Islet of Langerhans (tissue), 1 donor: ENCODE measurements around the gene JARID2.

Experiments used
- FAIRE-seq: peaks from one replicate; lab custom pipeline; 2011; peaks lifted over from hg19 to GRCh38; lab: Jason Lieb, UNC

JARID2 gene

GRCh38 chr6:15245361-15246216, at the start of gene JARID2:
Gene JARID2, plus strand, starts transcription at chr6:15246069. Its CDS starts 471 bp downstream, at chr6:15246540.
- no peak for FAIRE-seq

- no peak for FAIRE-seq
Observed at GRCh38 chr6:15200087-15200486, 45.8 kb upstream of the JARID2 start.

GRCh38 chr6:15205321-15205720, 40.5 kb upstream of the JARID2 start:
- FAIRE-seq: no peak

- FAIRE-seq: no peak
Observed at GRCh38 chr6:15206887-15207286, 39.0 kb upstream of the JARID2 start.

DNA sequence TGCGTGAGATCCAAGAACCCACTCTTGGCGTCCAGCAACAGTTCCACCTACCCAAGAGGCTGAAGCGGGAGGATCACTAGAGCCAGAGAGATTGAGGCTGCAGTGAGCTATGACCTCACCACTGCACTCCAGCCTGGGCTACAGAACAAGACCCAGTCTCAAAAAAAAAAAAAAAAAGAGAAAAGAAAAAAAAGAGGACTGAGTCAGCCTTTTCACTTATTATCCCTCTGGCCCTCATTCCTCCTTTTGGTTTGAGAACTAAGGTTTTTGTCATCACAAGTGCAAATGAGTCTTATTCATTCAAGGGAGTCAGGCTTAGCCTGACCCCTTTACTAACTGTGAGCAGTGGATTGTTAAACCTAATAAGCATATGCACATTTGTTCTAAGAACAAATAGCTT, 37.9 kb upstream of the JARID2 start:
- FAIRE-seq: no peak

GRCh38 chr6:15213838-15214400, 31.9 kb upstream of the JARID2 start:
- FAIRE-seq: no peak

- no peak for FAIRE-seq
Observed at GRCh38 chr6:15218401-15218800, 27.5 kb upstream of the JARID2 start.

- no peak for FAIRE-seq
Observed at GRCh38 chr6:15220062-15220461, 25.8 kb upstream of the JARID2 start.

DNA sequence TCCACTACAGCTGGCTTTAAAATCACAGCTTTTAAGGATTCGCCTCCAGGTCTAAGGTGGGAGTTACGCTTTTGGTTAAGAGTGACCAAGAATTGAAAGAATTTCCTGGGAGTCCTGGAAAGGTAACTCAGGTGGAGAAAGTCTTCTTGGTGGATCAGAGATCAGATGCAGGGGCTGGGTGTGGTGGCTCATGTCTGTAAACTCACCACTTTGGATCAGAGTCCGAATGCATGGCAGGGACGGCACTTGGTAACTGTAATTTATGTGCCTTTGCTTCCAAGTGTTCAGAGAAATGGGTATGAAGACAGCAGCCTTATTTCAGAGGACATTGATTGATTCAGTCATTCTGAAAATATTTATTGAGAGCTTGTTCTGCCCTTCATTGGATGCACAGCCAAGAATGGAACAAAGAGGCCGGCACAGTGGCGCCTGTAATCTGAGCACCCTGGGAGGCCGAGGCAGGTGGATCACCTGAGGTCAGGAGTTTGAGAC, 18.0 kb upstream of the JARID2 start:
- FAIRE-seq: no peak

GRCh38 chr6:15230827-15231226, 15.0 kb upstream of the JARID2 start:
- FAIRE-seq: no peak

- no peak for FAIRE-seq
Observed at GRCh38 chr6:15232836-15233510, 12.9 kb upstream of the JARID2 start.

GRCh38 chr6:15234068-15234758, 11.7 kb upstream of the JARID2 start:
- FAIRE-seq: no peak

DNA sequence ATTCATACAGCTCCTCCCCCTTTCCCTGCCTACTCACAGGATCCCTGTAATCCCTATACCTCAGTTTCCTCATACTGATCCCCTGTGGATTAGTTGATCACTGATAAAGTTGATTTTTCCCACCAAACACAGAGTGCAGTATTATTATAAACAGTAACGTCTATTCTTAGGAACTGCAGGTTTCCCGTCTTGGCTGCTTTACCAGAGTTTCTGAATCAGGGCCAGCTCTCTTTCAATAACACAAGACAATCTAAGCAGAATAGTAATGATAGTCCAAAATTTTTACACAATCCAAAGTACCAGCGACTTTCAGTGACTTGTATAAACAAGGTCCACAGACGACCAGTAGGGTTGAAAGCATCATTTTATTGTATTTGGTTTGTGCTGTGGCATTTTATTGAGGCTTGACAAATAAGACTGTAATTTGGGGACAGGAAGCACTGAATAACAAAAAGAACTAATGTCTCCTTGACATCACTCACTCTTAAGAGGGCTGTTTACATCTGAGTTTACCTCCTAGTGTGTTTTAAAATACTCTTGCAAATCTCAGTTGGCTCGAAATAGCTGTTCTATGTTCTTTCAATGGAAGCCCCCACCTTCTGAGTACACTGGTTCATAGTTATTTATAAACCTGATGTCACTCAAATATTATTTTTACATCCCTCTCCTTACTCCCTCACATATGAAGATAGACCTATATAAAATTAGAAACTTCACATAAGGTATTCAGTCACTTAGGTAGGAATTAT, 6.1 kb upstream of the JARID2 start:
- no peak for FAIRE-seq

- no peak for FAIRE-seq
Observed at GRCh38 chr6:15242503-15242902, 3.4 kb upstream of the JARID2 start.

DNA sequence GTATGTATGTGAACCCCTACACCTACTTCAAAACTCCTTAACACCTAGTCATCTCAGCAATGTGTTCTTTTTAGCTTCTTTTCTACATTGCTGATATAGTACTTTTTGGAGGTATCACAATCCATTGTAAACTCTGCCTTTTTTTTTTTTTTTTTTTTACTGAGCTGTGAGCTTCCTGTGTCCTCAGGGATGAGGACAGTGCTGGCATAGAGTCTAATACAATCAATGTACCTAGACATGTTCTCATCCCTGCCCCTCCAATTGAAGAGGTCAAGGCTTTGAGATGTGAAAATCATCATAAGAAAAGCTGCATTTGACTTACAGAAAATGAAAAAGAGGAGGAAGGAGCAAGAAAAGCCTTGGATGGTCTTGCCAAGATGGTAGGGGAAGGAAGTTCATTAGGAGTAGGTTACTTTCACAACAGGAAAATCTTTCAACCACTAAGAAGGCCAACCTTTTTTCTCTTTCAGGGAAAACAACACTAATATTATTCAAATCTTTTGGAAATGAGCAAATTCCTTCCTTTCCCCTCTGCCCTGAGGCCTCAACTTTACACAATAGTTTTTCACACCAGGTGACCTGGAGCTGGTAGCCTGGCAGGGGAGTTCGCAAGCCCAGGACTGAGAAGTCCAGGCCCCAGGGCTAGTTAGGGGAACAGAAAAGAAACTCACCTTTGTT, 2.8 kb upstream of the JARID2 start:
- FAIRE-seq: no peak

DNA sequence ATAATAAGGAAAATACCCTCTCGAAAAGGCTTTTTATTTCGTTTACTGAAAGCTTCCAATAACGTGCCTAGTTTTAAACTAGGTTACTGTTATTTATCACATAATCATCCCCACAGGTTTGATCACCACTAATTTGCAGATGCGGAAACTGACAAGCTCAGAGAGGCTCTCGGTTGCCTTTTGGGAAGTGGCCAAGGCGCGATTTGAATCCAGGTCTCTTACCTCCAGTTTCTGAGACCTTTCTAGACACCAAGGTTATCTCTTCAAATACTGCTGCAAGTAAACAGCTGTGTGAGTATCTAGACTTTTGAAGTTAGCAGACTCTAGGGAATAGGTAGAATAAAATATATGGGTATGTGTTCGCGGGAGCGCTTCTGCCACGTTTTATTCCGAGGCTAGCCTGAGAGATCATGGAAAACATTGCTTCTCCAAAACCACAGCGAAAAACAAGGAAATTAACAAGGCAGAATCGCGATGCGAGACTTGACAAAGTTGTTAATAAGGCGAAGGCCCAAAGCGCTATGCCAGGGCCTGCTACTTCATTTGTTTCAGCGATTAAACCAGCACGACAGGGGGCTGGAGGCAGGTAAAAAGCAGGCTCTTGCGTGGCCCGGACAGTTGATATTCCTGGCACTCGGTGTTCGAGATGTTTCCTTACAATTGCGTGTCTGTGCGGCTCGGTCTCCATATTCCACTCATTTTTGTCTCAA, 1.8 kb upstream of the JARID2 start:
- FAIRE-seq: no peak

- FAIRE-seq: no peak
Observed at GRCh38 chr6:15244620-15245360, 1.1 kb upstream of the JARID2 start.

- no peak for FAIRE-seq
Observed at GRCh38 chr6:15246217-15246665, 372 bp downstream of the JARID2 start.

- no peak for FAIRE-seq
Observed at GRCh38 chr6:15246666-15247499, 1.0 kb downstream of the JARID2 start.
